Measurements from ENCODE around the gene CAVIN4. TPM values are rescaled to one million over a fixed set of nuclear protein-coding genes. Genes with fewer than 3 reads are reported as not detected.
A peak's percentile ranks its signal among the peaks of the same experiment; 100 is the strongest.

The CAVIN4 gene
- total and polyA plus RNA-seq, 2 experiments from 2014 or later = 2.4 to 4.0 TPM

DNA sequence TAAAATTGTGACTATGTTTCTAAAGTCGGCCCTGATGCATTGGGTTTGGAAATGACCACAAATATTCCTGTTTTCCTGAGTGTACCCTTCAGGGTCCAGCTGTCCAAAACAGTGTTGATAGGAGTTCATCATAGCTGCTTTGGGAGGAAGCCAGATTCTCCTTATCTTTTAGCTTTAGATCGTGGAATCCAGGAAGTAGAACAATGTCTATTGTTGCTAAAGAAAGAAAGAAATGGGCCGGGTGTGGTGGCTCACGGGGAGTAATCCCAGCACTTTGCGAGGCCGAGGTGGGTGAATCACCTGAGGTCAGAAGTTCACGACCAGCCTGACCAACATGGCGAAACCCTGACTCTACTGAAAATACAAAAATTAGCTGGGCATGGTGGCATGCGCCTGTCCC, 9.5 kb downstream of the CAVIN4 start:
- Histone ChIP-seq H3K36me3 (no peaks in the 10 kb centered on the region), H3K4me1 (ENCODE audit: low read depth) (no peaks in the 10 kb centered on the region), H3K27ac (no peak overlapping the region), H3K4me3 (no peak overlapping the region), H3K9me3 (ENCODE audit: low read depth) (no peaks in the 10 kb centered on the region), H3K27me3 (no peaks in the 10 kb centered on the region)
- DNase-seq (ENCODE audit: low read depth in 1 of 2, low spot score in 1 of 2) = peak in 1 of 2 donors; percentile 80
- TF ChIP-seq, protein P1, sequence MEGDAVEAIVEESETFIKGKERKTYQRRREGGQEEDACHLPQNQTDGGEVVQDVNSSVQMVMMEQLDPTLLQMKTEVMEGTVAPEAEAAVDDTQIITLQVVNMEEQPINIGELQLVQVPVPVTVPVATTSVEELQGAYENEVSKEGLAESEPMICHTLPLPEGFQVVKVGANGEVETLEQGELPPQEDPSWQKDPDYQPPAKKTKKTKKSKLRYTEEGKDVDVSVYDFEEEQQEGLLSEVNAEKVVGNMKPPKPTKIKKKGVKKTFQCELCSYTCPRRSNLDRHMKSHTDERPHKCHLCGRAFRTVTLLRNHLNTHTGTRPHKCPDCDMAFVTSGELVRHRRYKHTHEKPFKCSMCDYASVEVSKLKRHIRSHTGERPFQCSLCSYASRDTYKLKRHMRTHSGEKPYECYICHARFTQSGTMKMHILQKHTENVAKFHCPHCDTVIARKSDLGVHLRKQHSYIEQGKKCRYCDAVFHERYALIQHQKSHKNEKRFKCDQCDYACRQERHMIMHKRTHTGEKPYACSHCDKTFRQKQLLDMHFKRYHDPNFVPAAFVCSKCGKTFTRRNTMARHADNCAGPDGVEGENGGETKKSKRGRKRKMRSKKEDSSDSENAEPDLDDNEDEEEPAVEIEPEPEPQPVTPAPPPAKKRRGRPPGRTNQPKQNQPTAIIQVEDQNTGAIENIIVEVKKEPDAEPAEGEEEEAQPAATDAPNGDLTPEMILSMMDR (IDR thresholded peaks at IDR 0.05; ENCODE audit: low read depth, low read length) = no peak

DNA sequence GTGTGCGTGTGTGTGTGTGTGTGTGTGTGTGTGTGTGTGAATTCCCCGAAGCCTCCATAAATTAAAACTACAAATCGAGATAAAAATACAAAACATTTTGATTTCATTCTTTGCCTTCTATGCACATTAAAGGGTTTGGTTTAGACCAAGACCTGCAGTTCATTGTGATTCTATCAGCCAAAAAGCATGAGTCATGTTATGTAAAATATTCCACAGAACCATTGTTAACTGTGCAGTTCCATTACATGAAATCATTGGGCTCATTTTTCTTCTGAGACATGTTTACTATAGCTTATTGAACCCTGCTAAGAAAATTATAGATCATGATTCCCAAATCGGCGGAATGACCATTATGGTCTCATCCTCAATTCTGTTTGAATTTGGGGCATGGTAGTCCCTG, 11.7 kb downstream of the CAVIN4 start:
- peak in 1 of 2 donors; percentile 56 for DNase-seq (ENCODE audit: low read depth in 1 of 2, low spot score in 1 of 2)
- H3K9me3 ChIP-seq (ENCODE audit: low read depth) = no peaks in the 10 kb centered on the region
- no peak overlapping the region for H3K4me3 ChIP-seq
- H3K36me3 ChIP-seq = no peaks in the 10 kb centered on the region
- no peaks in the 10 kb centered on the region for H3K4me1 ChIP-seq (ENCODE audit: low read depth)
- no peaks in the 10 kb centered on the region for H3K27me3 ChIP-seq
- TF ChIP-seq, protein P1 (IDR thresholded peaks at IDR 0.05; ENCODE audit: low read depth, low read length) = no peak
- no peak overlapping the region for H3K27ac ChIP-seq

DNA sequence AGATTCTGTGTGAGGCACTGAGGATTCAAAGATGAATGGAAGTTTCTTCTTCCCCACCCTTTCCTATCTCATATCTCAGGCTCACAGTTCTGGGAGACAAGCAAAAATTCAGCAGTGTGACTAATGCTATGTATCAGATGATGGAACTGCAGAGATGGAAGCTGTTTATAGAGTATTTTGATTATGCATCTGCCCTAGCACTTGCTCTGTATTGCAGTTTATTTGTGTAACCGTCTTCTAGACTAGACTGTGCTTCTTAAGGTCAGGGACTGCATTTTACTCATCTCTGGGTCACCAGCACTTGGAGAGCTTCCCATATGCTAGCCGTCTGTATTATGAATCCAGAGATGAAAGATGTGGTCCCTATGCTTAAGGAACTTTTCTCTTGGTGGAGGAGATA, 12.6 kb downstream of the CAVIN4 start:
- TF ChIP-seq, protein P1 (IDR thresholded peaks at IDR 0.05; ENCODE audit: low read depth, low read length) = no peak
- Histone ChIP-seq H3K4me3 (no peak overlapping the region), H3K4me1 (ENCODE audit: low read depth) (no peaks in the 10 kb centered on the region), H3K36me3 (no peaks in the 10 kb centered on the region), H3K27ac (no peak overlapping the region), H3K9me3 (ENCODE audit: low read depth) (no peaks in the 10 kb centered on the region), H3K27me3 (no peaks in the 10 kb centered on the region)
- peak in 1 of 2 donors; percentile 17 for DNase-seq (ENCODE audit: low read depth in 1 of 2, low spot score in 1 of 2)

DNA sequence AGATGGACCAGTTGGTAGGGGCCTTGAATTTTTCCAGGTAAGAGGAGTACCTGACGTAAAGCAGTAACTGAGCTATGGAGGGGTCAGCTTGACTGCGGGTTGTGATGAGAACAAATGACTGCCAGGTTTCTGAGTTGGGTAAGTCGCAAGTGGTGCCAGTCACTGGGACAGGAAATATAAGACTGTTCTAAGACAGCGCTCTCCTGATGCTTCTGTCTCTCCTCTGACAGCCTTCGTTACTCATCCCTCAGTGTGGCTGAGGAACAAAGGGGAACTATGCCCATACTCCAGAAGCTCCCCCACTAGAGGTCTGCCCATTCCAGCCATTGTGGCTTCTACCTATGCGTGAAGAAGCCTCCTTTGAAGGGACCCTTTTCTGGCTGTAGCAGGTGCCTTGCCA, 13.3 kb downstream of the CAVIN4 start:
- Histone ChIP-seq H3K4me1 (ENCODE audit: low read depth) (no peaks in the 10 kb centered on the region), H3K36me3 (no peaks in the 10 kb centered on the region), H3K4me3 (no peak overlapping the region), H3K27me3 (no peaks in the 10 kb centered on the region), H3K9me3 (ENCODE audit: low read depth) (no peaks in the 10 kb centered on the region), H3K27ac (no peak overlapping the region)
- TF ChIP-seq, protein P1 (IDR thresholded peaks at IDR 0.05; ENCODE audit: low read depth, low read length) = no peak
- no peak for DNase-seq (ENCODE audit: low read depth in 1 of 2, low spot score in 1 of 2)

DNA sequence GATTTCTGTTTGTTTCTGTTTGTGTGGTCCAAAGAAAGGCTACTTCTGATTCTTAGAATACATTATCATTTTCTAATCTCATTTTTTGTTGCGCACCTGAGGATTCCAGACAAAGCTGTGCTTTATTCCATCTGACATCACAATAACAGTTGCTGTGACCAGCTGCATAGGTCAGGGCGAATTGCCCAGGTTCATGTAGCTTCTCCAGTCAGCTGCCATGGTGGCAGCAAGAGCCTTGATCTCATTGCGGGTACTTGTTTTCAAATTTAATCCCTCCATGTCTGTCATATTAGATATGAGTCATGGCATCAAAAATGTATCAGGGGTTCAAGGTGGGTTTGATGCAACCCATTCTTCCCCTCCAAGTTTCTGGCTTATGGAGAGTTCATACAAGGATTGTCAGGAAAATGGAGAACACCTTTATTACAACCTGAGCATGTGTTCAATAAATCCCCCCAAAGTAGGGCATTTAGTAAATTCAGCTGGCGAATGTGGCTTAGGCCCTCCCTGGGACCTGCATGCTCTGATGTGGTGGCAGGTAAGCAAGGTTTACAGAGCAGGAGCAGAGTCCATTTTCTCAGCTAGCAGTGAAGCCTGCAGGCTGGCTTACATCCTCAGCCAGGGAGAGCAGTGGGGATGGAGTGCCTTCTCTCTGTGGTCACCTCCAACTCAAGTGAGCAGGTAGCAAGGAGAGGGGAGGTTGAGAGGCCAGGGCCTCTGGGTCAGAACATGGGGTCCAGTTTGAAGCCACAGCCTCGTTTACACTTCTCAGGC, 13.9 kb downstream of the CAVIN4 start:
- no peak for DNase-seq (ENCODE audit: low read depth in 1 of 2, low spot score in 1 of 2)
- Histone ChIP-seq H3K27me3 (no peaks in the 10 kb centered on the region), H3K4me3 (no peak overlapping the region), H3K36me3 (no peaks in the 10 kb centered on the region), H3K9me3 (ENCODE audit: low read depth) (no peaks in the 10 kb centered on the region), H3K4me1 (ENCODE audit: low read depth) (no peaks in the 10 kb centered on the region), H3K27ac (no peak overlapping the region)
- TF ChIP-seq, protein P1 (IDR thresholded peaks at IDR 0.05; ENCODE audit: low read depth, low read length) = no peak

All from cardiac muscle cell (in vitro differentiated cells and primary cell).